GM19043 (cell line): Measurements from ENCODE around the gene F7.
"Not testable (repeated sequence)": the region's sequence is repeated elsewhere in the genome, so short reads cannot be mapped to it uniquely, and the experiment has no call there.

ENCODE experiments used
- ATAC-seq: cut with Tn5 transposase; IDR thresholded peaks from one replicate; pipeline ENCODE4 v1.9.1; 2021; ENCODE audit warnings: low read depth; ENCODE audit not compliant: unreplicated experiment

The F7 gene

GRCh38 chr13:113105032-113105920 lies at the start of gene F7:
Gene F7, plus strand, starts transcription at chr13:113105791. Its CDS starts 51 bp downstream, at chr13:113105842.
- no peak for ATAC-seq

- no peak for ATAC-seq
These were observed 48.5 kb upstream of the F7 start for GRCh38 chr13:113057084-113057483.

DNA sequence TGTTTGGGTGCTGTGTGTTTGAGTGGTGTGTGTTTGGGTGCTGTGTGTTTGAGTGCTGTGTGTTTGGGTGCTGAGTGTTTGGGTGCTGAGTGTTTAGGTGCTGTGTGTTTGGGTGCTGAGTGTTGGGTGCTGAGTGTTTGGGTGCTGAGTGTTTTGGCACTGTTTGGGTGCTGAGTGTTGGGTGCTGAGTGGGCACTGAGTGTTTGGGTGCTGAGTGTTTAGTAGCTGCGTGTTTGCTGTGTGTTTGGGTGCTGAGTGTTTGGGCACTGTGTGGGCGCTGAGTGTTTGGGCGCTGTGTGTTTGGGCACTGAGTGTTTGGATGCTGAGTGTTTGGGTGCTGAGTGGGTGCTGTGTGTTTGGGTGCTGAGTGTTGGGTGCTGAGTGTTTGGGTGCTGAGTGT lies 48.0 kb upstream of the F7 start:
- ATAC-seq: not testable (repeated sequence)

DNA sequence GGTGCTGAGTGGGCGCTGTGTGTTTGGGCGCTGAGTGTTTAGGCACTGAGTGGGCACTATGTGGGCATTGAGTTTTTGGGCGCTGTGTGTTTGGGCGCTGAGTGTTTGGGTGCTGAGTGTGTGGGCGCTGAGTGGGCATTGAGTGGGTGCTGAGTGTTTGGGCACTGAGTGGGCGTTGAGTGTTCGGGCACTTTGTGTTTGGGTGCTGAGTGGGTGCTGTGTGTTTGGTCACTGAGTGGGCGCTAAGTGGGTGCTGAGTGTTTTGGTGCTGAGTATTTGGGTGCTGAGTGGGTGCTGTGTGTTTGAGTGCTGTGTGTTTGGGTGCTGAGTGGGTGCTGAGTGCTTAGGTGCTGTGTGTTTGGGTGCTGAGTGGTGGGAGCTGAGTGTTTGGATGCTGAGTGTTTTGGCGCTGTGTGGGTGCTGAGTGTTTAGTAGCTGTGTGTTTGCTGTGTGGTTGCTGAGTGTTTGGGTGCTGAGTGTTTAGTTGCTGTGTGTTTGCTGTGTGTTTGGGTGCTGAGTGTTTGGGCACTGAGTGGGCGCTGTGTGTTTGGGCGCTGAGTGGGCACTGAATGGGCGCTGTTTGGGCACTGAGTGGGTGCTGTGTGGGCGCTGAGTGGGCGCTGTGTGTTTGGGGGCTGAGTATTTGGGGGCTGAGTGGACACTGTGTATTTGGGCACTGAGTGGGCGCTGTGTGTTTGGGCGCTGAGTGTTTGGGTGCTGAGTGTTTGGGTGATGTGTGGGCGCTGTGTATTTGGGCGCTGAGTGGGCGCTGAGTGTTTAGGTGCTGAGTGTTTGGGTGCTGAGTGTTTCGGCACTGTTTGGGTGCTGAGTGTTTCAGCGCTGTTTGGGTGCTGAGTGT lies 47.2 kb upstream of the F7 start:
- ATAC-seq: no peak

- no peak for ATAC-seq
These were observed 46.4 kb upstream of the F7 start for GRCh38 chr13:113058988-113059850.

GRCh38 chr13:113059891-113060290 lies 45.7 kb upstream of the F7 start:
- ATAC-seq: no peak

- ATAC-seq: no peak
These were observed 44.9 kb upstream of the F7 start for GRCh38 chr13:113060557-113061270.

DNA sequence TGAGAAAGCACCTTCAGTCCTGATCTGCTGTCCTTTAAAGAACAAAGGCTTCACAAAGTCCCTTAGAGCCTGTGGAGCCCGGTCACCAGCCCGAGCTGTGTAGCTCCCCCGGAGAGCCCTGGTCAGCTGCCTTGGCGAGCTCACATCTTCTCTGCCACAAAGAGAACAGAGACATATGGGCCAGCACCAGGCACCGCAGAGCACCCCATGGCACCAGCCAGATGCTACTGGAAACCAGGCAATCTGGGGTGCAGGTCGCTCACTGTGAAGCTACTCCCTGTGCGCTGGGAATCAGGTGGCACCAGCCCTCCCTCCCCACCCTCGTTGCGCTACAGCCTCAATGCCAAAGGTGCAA lies 44.3 kb upstream of the F7 start:
- no peak for ATAC-seq

- no peak for ATAC-seq
These were observed 43.7 kb upstream of the F7 start for GRCh38 chr13:113061796-113062425.

DNA sequence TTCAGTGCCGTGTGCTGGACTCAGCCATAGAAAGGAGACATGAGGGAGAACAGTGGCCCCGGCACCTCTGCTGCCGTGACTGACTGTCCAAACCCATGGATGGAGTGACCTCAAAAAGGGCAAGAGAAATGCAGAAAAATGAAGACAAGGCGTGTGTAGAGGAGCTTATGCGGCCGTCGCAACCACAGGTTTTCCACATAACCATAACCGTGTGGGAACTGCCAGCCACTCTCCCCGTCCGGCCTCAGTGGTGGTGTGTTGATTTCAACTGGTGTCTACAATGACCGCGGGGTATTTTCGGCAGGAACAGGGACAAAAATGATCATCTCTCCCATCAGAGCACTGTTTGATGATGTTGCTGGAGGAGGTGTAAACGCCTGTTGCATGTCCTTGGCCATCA lies 42.9 kb upstream of the F7 start:
- no peak for ATAC-seq

DNA sequence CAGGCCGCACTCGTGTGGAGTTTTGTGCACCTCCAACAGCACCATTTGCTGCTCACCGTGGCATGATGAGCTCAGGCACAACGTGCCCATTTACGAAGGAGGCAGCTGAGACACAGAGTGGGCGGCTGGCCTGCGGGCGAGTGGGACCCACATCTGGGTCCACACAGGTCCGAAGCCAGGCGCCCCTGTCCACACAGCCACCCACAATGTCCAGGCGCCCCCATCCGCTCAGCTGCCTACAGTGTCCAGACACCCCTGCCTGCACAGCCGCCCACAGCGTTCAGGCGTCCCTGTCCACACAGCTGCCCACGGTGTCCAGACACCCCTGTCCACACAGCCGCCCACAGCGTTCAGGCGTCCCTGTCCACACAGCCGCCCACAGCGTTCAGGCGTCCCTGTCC lies 42.5 kb upstream of the F7 start:
- ATAC-seq: no peak

DNA sequence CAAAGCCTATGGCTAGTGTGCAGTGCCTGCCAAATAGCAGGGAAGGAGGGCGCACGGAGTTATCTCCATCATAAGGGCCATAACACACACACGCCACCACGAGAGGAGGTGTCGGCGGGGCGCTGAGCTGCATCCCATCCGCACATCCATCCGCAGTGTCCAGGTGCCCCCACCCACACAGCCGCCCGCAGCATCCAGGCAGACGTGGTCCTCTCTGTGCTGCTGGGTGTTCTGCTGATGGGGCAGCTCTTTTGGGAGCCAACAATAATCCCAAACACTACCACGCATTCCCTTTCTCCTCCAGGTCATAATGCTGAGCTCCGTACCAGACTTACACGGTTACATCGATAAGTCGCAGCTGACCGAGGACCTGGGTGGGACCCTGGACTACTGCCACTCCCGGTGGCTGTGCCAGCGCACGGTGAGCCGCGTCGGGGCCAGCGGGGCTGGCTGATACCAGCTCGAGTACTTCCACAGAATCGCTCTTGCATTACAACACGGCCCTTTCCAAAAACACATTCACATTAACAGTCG lies 41.5 kb upstream of the F7 start:
- ATAC-seq: no peak

DNA sequence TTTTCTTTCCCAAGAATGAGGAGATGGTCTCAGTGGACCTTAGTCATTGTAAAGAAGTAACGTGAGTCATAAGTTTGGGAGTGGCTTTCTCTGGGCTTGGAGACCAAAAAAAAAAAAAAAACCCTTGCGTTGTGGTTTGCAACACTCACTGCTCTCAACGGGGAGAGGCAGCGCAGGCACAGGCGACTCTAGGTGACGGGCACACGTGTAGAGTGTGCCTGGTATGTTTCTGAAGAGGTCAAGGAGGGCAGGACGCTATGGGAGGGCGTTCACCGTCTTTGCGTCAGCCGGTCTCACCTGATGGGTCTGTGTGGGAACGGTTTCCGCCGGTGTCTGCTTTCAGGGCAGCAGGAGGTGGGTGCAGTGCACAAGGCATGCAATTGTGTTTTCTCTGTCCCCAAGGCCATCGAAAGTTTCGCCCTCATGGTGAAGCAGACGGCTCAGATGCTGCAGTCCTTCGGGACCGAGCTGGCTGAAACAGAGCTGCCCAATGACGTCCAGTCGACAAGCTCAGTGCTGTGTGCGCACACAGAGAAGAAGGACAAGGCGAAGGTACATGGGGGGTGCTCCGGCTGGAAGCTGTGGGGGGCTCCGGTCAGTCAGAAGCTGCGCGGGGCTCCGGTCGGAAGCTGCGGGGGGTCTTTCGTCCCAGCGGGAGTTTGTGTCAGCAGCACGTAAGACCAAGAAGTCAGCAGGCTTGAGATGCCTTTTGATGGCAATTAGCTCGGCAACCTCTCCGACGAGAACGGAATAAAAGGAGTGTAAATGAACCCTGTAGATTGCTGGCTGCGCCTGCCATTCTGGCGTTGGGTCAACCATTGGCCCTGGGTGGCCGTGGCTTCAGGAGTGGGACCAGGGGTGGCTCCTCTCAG lies 40.8 kb upstream of the F7 start:
- no peak for ATAC-seq

DNA sequence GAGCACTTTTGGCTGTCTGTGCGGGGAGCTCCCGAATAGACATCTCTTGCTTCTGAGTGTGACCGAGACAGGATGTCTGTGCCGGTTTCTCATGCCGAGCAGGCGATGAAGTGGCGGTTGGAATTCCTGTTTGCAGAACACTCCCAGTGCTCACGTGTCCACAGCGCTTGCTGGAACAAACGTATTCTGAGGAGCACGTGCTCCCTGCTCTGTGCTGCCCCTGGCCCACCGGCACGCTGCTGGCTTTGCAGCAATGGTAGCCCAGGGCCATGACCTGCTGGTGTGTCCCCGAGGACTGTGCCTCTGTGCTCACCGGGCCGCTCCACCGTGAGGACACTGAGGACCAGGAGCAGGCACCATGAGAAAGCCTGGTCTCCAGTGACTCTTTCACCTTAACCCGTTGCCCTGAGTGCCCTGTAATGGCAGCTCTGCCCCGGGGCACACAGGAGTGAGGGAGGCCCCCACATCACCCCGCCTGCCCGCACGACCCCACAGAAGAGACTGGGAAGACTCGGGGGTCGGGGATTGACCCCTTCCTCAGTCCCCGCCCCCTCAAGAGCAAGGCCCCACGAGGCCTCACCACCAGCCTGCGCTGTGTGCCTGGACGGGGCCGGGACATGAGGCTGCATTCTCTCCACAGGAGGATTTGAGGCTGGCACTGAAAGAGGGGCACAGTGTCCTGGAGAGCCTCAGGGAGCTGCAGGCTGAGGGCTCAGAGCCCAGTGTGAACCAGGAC lies 40.0 kb upstream of the F7 start:
- no peak for ATAC-seq

DNA sequence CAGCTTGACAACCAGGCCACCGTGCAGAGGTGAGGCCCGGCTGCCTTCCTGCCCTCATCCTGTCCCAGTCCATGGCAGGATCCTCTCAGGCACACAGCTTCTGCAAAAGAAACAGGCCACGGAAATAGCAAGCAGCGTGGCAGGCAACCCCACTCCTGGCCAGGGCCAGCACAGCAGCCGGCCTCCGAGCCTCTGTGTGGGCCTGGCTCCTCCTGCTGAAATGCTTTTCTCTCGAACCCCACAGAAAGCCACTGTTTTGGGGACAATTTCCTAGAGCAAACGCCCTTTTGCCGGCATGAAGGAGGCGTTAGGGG lies 39.5 kb upstream of the F7 start:
- ATAC-seq: no peak

DNA sequence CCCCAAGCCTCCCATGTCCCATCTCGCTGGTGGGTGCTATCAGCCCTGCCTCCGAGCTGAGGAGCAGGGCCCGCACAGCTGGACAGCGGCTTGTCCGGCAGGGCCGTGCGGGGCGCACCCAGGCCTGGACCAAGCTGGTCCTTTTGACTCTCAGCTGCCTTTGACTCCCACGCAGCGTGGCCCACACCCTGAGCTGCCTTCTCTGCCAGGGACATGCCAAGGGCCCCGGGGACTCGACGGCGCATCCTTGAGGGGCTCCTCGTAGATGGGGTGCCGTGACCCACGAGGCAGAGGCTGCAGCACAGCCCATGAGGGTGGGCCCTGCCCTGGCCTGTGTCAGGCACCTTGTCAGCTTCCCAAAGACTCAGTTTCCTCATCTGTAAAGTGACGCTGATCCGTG lies 38.8 kb upstream of the F7 start:
- no peak for ATAC-seq

DNA sequence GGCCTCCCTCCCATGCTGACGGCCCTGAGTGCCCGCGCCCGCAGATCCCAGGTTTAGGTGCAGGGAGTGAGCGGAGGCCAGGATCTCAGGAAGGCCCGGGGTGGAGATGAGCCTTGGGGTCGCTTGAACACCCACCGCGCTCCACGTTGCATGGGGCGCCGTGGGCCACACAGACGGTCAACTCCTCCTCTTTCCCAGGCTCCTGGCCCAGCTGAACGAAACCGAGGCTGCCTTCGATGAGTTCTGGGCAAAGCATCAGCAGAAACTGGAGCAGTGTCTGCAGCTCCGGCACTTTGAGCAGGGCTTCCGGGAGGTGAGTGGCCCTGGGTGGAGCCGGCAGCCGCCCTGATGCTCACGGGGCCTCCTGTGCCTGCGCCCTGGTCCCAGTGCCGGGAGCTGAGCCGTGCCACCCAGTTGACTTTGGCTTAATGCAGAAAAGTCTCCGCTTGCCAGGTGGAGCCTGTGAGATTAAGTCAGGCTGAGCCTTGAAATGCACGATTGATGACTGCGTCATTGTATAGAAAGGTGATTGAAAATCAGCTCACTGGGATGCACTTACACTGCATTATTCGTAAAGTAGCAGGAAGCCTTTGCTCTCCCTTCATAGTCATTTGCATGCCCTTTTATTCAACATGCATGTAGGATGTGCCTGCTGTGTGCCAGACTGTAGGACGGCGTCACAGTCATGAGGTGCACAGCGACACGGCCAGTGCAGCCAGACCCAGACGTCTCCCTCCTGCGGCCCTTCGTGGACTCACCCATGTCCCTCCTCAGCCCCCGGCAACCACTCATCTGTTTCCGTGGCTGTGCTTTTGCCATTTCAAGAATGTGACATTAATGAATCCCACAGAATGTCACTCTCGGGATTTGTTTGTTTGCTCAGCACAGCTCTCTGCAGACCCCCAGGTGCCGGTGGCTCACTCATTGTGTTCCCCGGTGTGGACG lies 35.5 kb upstream of the F7 start:
- no peak for ATAC-seq
